H9 (cell line): ENCODE measurements around the gene OR2V1. TPM values are rescaled to one million over a fixed set of nuclear protein-coding genes. Genes with fewer than 3 reads are reported as not detected.

Experiments used
- DNase-seq: peaks from one replicate; pipeline ENCODE4 v3.0.0-alpha.2; 2017
- H2AFZ ChIP-seq: one replicate; pipeline ENCODE4 v1.6.1; 2013; ENCODE audit warnings: mild to moderate bottlenecking, low read length, control low read depth, moderate library complexity
- H2AK5ac ChIP-seq: 2 replicates; pipeline ENCODE4 v1.6.1; 2013; ENCODE audit warnings: low read length, control low read depth, mixed read lengths; ENCODE audit not compliant: insufficient read length
- H2BK120ac ChIP-seq: one replicate; pipeline ENCODE4 v1.6.1; 2013; ENCODE audit warnings: low read depth, mild to moderate bottlenecking, low read length, control low read depth, inconsistent platforms; ENCODE audit not compliant: poor library complexity, severe bottlenecking
- H2BK12ac ChIP-seq: 2 replicates; pipeline ENCODE4 v1.6.1; 2013; ENCODE audit warnings: low read length, control low read depth, mixed read lengths, low read depth; ENCODE audit not compliant: insufficient read length
- H2BK15ac ChIP-seq: 2 replicates; pipeline ENCODE4 v1.6.1; 2013; ENCODE audit warnings: low read depth, low read length, control low read depth
- H2BK20ac ChIP-seq: one replicate; pipeline ENCODE4 v1.6.1; 2013; ENCODE audit warnings: low read depth, mild to moderate bottlenecking, low read length, control low read depth, inconsistent platforms; ENCODE audit not compliant: poor library complexity, severe bottlenecking
- H2BK5ac ChIP-seq: 2 replicates; pipeline ENCODE4 v1.6.1; 2013; ENCODE audit warnings: low read length, control low read depth, mixed read lengths; ENCODE audit not compliant: insufficient read length
- H3K14ac ChIP-seq: 2 replicates; pipeline ENCODE4 v1.6.1; 2013; ENCODE audit warnings: low read length, control low read depth; ENCODE audit not compliant: insufficient read depth
- H3K18ac ChIP-seq: 2 replicates; pipeline ENCODE4 v1.6.1; 2013; ENCODE audit warnings: low read depth, mild to moderate bottlenecking, mixed read lengths, low read length, control low read depth; ENCODE audit not compliant: insufficient read length
- H3K23ac ChIP-seq: 2 replicates; pipeline ENCODE4 v1.6.1; 2013; ENCODE audit warnings: low read length, control low read depth, mixed read lengths, low read depth; ENCODE audit not compliant: insufficient read length
- H3K23me2 ChIP-seq: 2 replicates; pipeline ENCODE4 v1.6.1; 2013; ENCODE audit warnings: low read depth, mild to moderate bottlenecking, mixed read lengths, low read length, control low read depth; ENCODE audit not compliant: insufficient read length, poor library complexity, severe bottlenecking
- H3K27ac ChIP-seq: 2 replicates; pipeline ENCODE4 v1.5.1; 2013; ENCODE audit warnings: low read length, control low read depth, mixed read lengths, low read depth; ENCODE audit not compliant: insufficient read length
- H3K27me3 ChIP-seq: 2 replicates; pipeline ENCODE4 v1.6.1; 2013; ENCODE audit warnings: low read length, control low read depth, inconsistent platforms; ENCODE audit not compliant: insufficient read depth
- H3K4ac ChIP-seq: 2 replicates; pipeline ENCODE4 v1.6.1; 2013; ENCODE audit warnings: low read depth, mild to moderate bottlenecking, control low read depth, inconsistent platforms, low read length, moderate library complexity
- H3K4me1 ChIP-seq: 2 replicates; pipeline ENCODE4 v1.6.1; 2013; ENCODE audit warnings: low read length, control low read depth, inconsistent platforms; ENCODE audit not compliant: insufficient read depth
- H3K4me2 ChIP-seq: 2 replicates; pipeline ENCODE4 v1.6.1; 2013; ENCODE audit warnings: low read length, control low read depth, mixed read lengths; ENCODE audit not compliant: insufficient read length, insufficient read depth
- H3K56ac ChIP-seq: 2 replicates; pipeline ENCODE4 v1.6.1; 2013; ENCODE audit warnings: low read depth, mild to moderate bottlenecking, mixed read lengths, low read length, control low read depth; ENCODE audit not compliant: insufficient read length
- H3K79me1 ChIP-seq: 2 replicates; pipeline ENCODE4 v1.6.1; 2013; ENCODE audit warnings: low read depth, mild to moderate bottlenecking, moderate library complexity, low read length, control low read depth, inconsistent platforms; ENCODE audit not compliant: insufficient read depth, poor library complexity, severe bottlenecking
- H3K79me2 ChIP-seq: 2 replicates; pipeline ENCODE4 v1.6.1; 2013; ENCODE audit warnings: low read length, control low read depth, inconsistent platforms; ENCODE audit not compliant: insufficient read depth
- H3K9ac ChIP-seq: 2 replicates; pipeline ENCODE4 v1.6.1; 2013; ENCODE audit warnings: low read length, control low read depth, mixed read lengths; ENCODE audit not compliant: insufficient read length; ENCODE audit errors: extremely low read depth
- H3K9me3 ChIP-seq: one replicate; pipeline ENCODE4 v1.6.1; 2013; ENCODE audit warnings: low read depth, low read length, inconsistent platforms; ENCODE audit not compliant: control insufficient read depth
- H3T11ph ChIP-seq: one replicate; pipeline ENCODE4 v1.6.1; 2013; ENCODE audit warnings: mild to moderate bottlenecking, low read length, control low read depth, inconsistent platforms
- H4K20me1 ChIP-seq: one replicate; pipeline ENCODE4 v1.6.1; 2013; ENCODE audit not compliant: control insufficient read depth, insufficient read length, insufficient read depth
- H4K5ac ChIP-seq: 2 replicates; pipeline ENCODE4 v1.6.1; 2013; ENCODE audit warnings: low read depth, mild to moderate bottlenecking, mixed read lengths, low read length, control low read depth; ENCODE audit not compliant: insufficient read length
- H4K8ac ChIP-seq: replicated peaks from 2 replicates; pipeline ENCODE4 v1.6.1; 2013; ENCODE audit warnings: low read length, control low read depth, mixed read lengths, low read depth; ENCODE audit not compliant: insufficient read length
- H4K91ac ChIP-seq: 2 replicates; pipeline ENCODE4 v1.6.1; 2013; ENCODE audit warnings: low read depth, mild to moderate bottlenecking, moderate library complexity, mixed read lengths, low read length, control low read depth; ENCODE audit not compliant: insufficient read length
- H3K27ac Mint-ChIP-seq, 3 experiments: 2 replicates in 2 of 3; 3 replicates in 1 of 3; pipeline ENCODE4 v1.8.0; 2020 to 2021; ENCODE audit warnings: mixed read lengths in 3 of 3, mild to moderate bottlenecking in 1 of 3, moderate library complexity in 1 of 3
- H3K27me3 Mint-ChIP-seq: 2 replicates; pipeline ENCODE4 v1.8.0; 2021; ENCODE audit warnings: low read depth, mild to moderate bottlenecking, moderate library complexity, mixed read lengths
- H3K36me3 Mint-ChIP-seq, 3 experiments: 2 replicates in 2 of 3; 3 replicates in 1 of 3; pipeline ENCODE4 v1.8.0; 2020 to 2021; ENCODE audit warnings: low read depth in 3 of 3, mixed read lengths in 3 of 3; ENCODE audit not compliant: insufficient read depth in 1 of 3
- H3K4me1 Mint-ChIP-seq, 2 experiments: 2 replicates each; pipeline ENCODE4 v1.8.0; 2020; ENCODE audit warnings: mixed read lengths in 2 of 2
- H3K4me3 Mint-ChIP-seq, 2 experiments: 2 replicates in 1 of 2; 3 replicates in 1 of 2; pipeline ENCODE4 v1.8.0; 2020 to 2021; ENCODE audit warnings: mild to moderate bottlenecking in 2 of 2, mixed read lengths in 2 of 2, moderate library complexity in 1 of 2
- H3K9me3 Mint-ChIP-seq, 2 experiments: 2 replicates in 1 of 2; 3 replicates in 1 of 2; pipeline ENCODE4 v1.8.0; 2020; ENCODE audit warnings: mild to moderate bottlenecking in 2 of 2, mixed read lengths in 2 of 2, moderate library complexity in 1 of 2
- CTCF ChIP-seq: fragments of 200-600 bp; sonication (generic); conservative IDR thresholded peaks from 3 replicates; pipeline ENCODE4 v1.8.0; 2021; ENCODE audit warnings: antibody characterized with exemption, mild to moderate bottlenecking
- WGBS: extraction: QIAGEN DNeasy Blood & Tissue Kit; methylation state at CpG from one replicate; pipeline ENCODE4 v1.1.7; 2013; ENCODE audit warnings: missing lambda C conversion rate, low lambda C conversion rate, mixed read lengths; ENCODE audit not compliant: insufficient read length; ENCODE audit errors: extremely low coverage; 5-methylcytosine and 5-hydroxymethylcytosine counted together
- total RNA-seq: library from RNA; stranded (reverse); gene quantifications from 2 replicates; pipeline ENCODE4 v1.2.1, GENCODE V29; 2021

Gene OR2V1
- total RNA-seq, 1 experiment from 2014 or later, result not detected

- peaks cover 8% of the 10 kb centered on the region for H3K23me2 ChIP-seq
- no peak overlapping the region for H2AK5ac ChIP-seq
- H3K9ac ChIP-seq, result no peak overlapping the region
- H3K27me3 ChIP-seq, result no peaks in the 10 kb centered on the region
- H3K4me1 Mint-ChIP-seq, result peaks cover 17 to 28% of the 10 kb centered on the region in 2 experiments
- H4K20me1 ChIP-seq, result no peaks in the 10 kb centered on the region
- H3K23ac ChIP-seq, result no peak overlapping the region
- no peaks in the 10 kb centered on the region for H3K79me1 ChIP-seq
- no peak overlapping the region for H3K4ac ChIP-seq
- peak overlapping the region; percentile 68 to 93 (median 81); a peak in 5 of 7 replicates for H3K27ac Mint-ChIP-seq
- H2BK20ac ChIP-seq, result no peak overlapping the region
- no peaks in the 10 kb centered on the region for H3K9me3 ChIP-seq
- H3K14ac ChIP-seq, result 0 out of 2 replicates have a peak overlapping the region, but pooled peaks have one; percentile 21
- peak; percentile 90 for DNase-seq
- no peak overlapping the region for H4K91ac ChIP-seq
- no peak overlapping the region for H3K27ac ChIP-seq
- no peak overlapping the region for H3K4me2 ChIP-seq
- no peak overlapping the region for H2BK12ac ChIP-seq
- no peak overlapping the region for H3K56ac ChIP-seq
- no peaks in the 10 kb centered on the region; a peak in 4 of 5 replicates for H3K9me3 Mint-ChIP-seq
- peak overlapping the region; percentile 7 to 9; a peak in 4 of 5 replicates for H3K4me3 Mint-ChIP-seq
- no peak overlapping the region for H2BK120ac ChIP-seq
- TF ChIP-seq CTCF, result peak; percentile 88
- H3K27me3 Mint-ChIP-seq, result peaks cover 39% of the 10 kb centered on the region
- no peak overlapping the region for H2AFZ ChIP-seq
- no CpG with 5 or more reads among the region's 20 CpGs for WGBS
- H3K4me1 ChIP-seq, result no peaks in the 10 kb centered on the region
- no peak overlapping the region for H4K5ac ChIP-seq
- no peak overlapping the region for H2BK15ac ChIP-seq
- H3T11ph ChIP-seq, result no peak overlapping the region
- H4K8ac ChIP-seq, result no peak overlapping the region
- no peak overlapping the region for H2BK5ac ChIP-seq
- H3K36me3 Mint-ChIP-seq, result no peaks in the 10 kb centered on the region; a peak in 1 of 7 replicates
- H3K18ac ChIP-seq, result peak overlapping the region; percentile 91
- no peaks in the 10 kb centered on the region for H3K79me2 ChIP-seq
These were observed 28.6 kb upstream of the OR2V1 start for GRCh38 chr5:181159286-181160151.
